Spleen (tissue), 7 donors: ENCODE results near the gene BICRA.

Experiments used
- CTCF ChIP-seq, 11 experiments: fragments of 200-600 bp in 7 of 11; fragments of 450-650 bp in 4 of 11; sonication (generic) in 4 of 11; IDR thresholded peaks in 8 of 11; conservative IDR thresholded peaks in 3 of 11; 1 replicate in 7 of 11; 2 replicates in 4 of 11; pipeline versions ENCODE4 v1.4.0 to v1.8.0; 2016 to 2021; ENCODE audit warnings: antibody characterized with exemption in 11 of 11, inconsistent platforms in 4 of 11, mild to moderate bottlenecking in 1 of 11
- POLR2A ChIP-seq, 3 donors: fragments of 450-650 bp; IDR thresholded peaks; one replicate each; pipeline ENCODE4 v1.5.1; 2017; ENCODE audit warnings: antibody characterized with exemption in 3 of 3, mild to moderate bottlenecking in 1 of 3
- donor health status: DM: no; HTN: no; CAD: no; lungs with moderate emphysema.
- donor health status: DM: no; HTN: no; CAD: no.
- donor health status: DM: no; HTN: no; CAD: no.

- TF ChIP-seq CTCF (IDR thresholded peaks at IDR 0.05 in 8 of 11, conservative IDR thresholded peaks at IDR 0.05 in 3 of 11): no peak
- no peak for TF ChIP-seq POLR2A (IDR thresholded peaks at IDR 0.05)
These were observed 38.0 kb downstream of the BICRA start for GRCh38 chr19:47646924-47647323.
